HEK293 (cell line): ENCODE data around the gene SP7.
A peak's percentile ranks its signal among the peaks of the same experiment; 100 is the strongest.

Source experiments
- KLF16 ChIP-seq: fragments of 450-650 bp; formaldehyde crosslinking; IDR thresholded peaks from 2 replicates; pipeline ENCODE4 v1.5.1; 2017; ENCODE audit warnings: missing biosample characterization, missing genetic modification characterization
- YY2 ChIP-seq: fragments of 450-650 bp; formaldehyde crosslinking; IDR thresholded peaks from 2 replicates; pipeline ENCODE4 v1.5.1; 2016; ENCODE audit warnings: missing biosample characterization, missing genetic modification characterization
- ZBTB7A ChIP-seq: fragments of 450-650 bp; formaldehyde crosslinking; IDR thresholded peaks from 2 replicates; pipeline ENCODE4 v1.5.1; 2016; ENCODE audit warnings: low read depth, missing biosample characterization, missing genetic modification characterization
- ZFP3 ChIP-seq: fragments of 450-650 bp; formaldehyde crosslinking; IDR thresholded peaks from 2 replicates; pipeline ENCODE4 v1.5.1; 2016; ENCODE audit warnings: low read depth, missing biosample characterization, missing genetic modification characterization
- ZNF10 ChIP-seq: fragments of 450-650 bp; formaldehyde crosslinking; IDR thresholded peaks from 2 replicates; pipeline ENCODE4 v1.5.1; 2017; ENCODE audit warnings: missing biosample characterization, missing genetic modification characterization
- ZNF184 ChIP-seq: fragments of 450-650 bp; IDR thresholded peaks from 2 replicates; pipeline ENCODE4 v1.5.1; 2018; ENCODE audit warnings: missing biosample characterization, mild to moderate bottlenecking, missing genetic modification characterization
- ZNF391 ChIP-seq: fragments of 450-650 bp; formaldehyde crosslinking; IDR thresholded peaks from 2 replicates; pipeline ENCODE4 v1.5.1; 2016; ENCODE audit warnings: low read depth, missing biosample characterization, missing genetic modification characterization, borderline replicate concordance
- ZNF394 ChIP-seq: fragments of 450-650 bp; formaldehyde crosslinking; IDR thresholded peaks from 2 replicates; pipeline ENCODE4 v1.5.1; 2016; ENCODE audit warnings: missing biosample characterization, missing genetic modification characterization, mild to moderate bottlenecking, moderate library complexity, borderline replicate concordance
- ZNF423 ChIP-seq: fragments of 450-650 bp; formaldehyde crosslinking; IDR thresholded peaks from 2 replicates; pipeline ENCODE4 v1.5.1; 2016; ENCODE audit warnings: missing biosample characterization, missing genetic modification characterization
- ZNF561 ChIP-seq: fragments of 450-650 bp; IDR thresholded peaks from 2 replicates; pipeline ENCODE4 v1.5.1; 2018; ENCODE audit warnings: missing biosample characterization, missing genetic modification characterization, borderline replicate concordance
- ZNF610 ChIP-seq: fragments of 450-650 bp; formaldehyde crosslinking; IDR thresholded peaks from 2 replicates; pipeline ENCODE4 v1.5.1; 2016; ENCODE audit warnings: missing biosample characterization, missing genetic modification characterization, borderline replicate concordance
- ZNF626 ChIP-seq: fragments of 450-650 bp; sonication (Bioruptor Pico); formaldehyde crosslinking; IDR thresholded peaks from 2 replicates; pipeline ENCODE4 v1.5.1; 2018; ENCODE audit warnings: missing biosample characterization, missing genetic modification characterization, inconsistent platforms
- ZNF658 ChIP-seq: fragments of 450-650 bp; formaldehyde crosslinking; IDR thresholded peaks from 2 replicates; pipeline ENCODE4; 2016; ENCODE audit warnings: missing biosample characterization, missing genetic modification characterization
- ZNF701 ChIP-seq: fragments of 450-650 bp; formaldehyde crosslinking; IDR thresholded peaks from 2 replicates; pipeline ENCODE4 v1.5.1; 2016; ENCODE audit warnings: missing biosample characterization, missing genetic modification characterization
- ZNF792 ChIP-seq: fragments of 450-650 bp; formaldehyde crosslinking; IDR thresholded peaks from 2 replicates; pipeline ENCODE4 v1.5.1; 2016; ENCODE audit warnings: missing biosample characterization, missing genetic modification characterization
- TF ChIP-seq, protein P1 (sequence below): fragments of 450-650 bp; formaldehyde crosslinking; conservative IDR thresholded peaks from 2 replicates; pipeline ENCODE4 v1.5.1; 2016; ENCODE audit warnings: low read depth, missing biosample characterization, missing genetic modification characterization
- TF ChIP-seq, protein P2 (sequence below): fragments of 450-650 bp; formaldehyde crosslinking; IDR thresholded peaks from 2 replicates; pipeline ENCODE4 v1.5.1; 2016; ENCODE audit warnings: missing biosample characterization, missing genetic modification characterization
- TF ChIP-seq, protein P3 (sequence below): fragments of 450-650 bp; formaldehyde crosslinking; IDR thresholded peaks from 2 replicates; pipeline ENCODE4 v1.5.1; 2017; ENCODE audit warnings: missing biosample characterization, missing genetic modification characterization
- TF ChIP-seq, protein P4 (sequence below): fragments of 450-650 bp; formaldehyde crosslinking; IDR thresholded peaks from 2 replicates; pipeline ENCODE4 v1.5.1; 2017; ENCODE audit warnings: missing biosample characterization, mild to moderate bottlenecking, missing genetic modification characterization, moderate library complexity
- TF ChIP-seq, protein P5 (sequence below): fragments of 450-650 bp; formaldehyde crosslinking; IDR thresholded peaks from 2 replicates; pipeline ENCODE4 v1.5.1; 2016; ENCODE audit warnings: missing biosample characterization, missing genetic modification characterization
- TF ChIP-seq, protein P6 (sequence below): fragments of 450-650 bp; formaldehyde crosslinking; IDR thresholded peaks from 2 replicates; pipeline ENCODE4 v1.5.1; 2016; ENCODE audit warnings: missing biosample characterization, missing genetic modification characterization

The SP7 gene

DNA sequence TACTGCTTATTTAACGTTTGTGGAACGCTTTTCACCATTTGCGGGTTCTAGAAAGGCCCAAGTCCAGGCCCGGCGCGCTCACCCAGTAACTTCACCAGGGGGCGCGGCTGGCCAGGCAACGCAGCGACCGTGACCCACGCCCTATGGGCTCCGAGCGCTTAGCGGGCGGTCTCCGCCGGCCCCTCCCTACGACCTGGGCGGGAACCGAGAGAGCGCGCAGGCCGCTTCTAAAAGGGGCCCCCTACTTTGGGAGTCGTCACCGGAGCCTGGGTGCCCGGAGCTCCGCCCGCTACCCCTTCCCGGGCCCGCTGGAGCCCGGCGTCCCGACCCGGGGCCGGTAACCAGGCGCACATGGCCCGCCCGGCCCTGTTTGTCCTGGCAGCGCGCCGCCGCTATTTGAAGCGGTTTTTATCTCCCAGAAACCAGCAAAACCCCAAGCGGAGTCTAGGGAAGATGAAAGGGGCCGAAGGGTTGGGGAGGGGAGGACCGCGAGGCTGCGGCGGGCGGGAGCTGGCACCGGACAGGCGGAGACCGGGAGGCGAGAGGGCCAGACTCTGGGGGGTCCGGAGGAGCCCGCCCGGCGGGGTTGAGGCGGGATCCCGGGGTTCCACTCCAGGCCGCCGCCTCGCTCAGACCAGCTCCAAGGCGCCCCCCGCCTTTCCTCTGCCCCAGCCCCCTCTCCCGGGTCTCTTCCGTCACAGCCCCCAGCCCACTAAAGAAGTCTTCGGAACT, 11.2 kb downstream of the SP7 start (continued):
- TF ChIP-seq, protein P1, sequence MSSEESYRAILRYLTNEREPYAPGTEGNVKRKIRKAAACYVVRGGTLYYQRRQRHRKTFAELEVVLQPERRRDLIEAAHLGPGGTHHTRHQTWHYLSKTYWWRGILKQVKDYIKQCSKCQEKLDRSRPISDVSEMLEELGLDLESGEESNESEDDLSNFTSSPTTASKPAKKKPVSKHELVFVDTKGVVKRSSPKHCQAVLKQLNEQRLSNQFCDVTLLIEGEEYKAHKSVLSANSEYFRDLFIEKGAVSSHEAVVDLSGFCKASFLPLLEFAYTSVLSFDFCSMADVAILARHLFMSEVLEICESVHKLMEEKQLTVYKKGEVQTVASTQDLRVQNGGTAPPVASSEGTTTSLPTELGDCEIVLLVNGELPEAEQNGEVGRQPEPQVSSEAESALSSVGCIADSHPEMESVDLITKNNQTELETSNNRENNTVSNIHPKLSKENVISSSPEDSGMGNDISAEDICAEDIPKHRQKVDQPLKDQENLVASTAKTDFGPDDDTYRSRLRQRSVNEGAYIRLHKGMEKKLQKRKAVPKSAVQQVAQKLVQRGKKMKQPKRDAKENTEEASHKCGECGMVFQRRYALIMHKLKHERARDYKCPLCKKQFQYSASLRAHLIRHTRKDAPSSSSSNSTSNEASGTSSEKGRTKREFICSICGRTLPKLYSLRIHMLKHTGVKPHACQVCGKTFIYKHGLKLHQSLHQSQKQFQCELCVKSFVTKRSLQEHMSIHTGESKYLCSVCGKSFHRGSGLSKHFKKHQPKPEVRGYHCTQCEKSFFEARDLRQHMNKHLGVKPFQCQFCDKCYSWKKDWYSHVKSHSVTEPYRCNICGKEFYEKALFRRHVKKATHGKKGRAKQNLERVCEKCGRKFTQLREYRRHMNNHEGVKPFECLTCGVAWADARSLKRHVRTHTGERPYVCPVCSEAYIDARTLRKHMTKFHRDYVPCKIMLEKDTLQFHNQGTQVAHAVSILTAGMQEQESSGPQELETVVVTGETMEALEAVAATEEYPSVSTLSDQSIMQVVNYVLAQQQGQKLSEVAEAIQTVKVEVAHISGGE: peak; percentile 90
- peak; percentile 72; the same call in 1 of the 2 replicates for TF ChIP-seq ZNF184 (tag by site-specific recombination)
- TF ChIP-seq, protein P2, sequence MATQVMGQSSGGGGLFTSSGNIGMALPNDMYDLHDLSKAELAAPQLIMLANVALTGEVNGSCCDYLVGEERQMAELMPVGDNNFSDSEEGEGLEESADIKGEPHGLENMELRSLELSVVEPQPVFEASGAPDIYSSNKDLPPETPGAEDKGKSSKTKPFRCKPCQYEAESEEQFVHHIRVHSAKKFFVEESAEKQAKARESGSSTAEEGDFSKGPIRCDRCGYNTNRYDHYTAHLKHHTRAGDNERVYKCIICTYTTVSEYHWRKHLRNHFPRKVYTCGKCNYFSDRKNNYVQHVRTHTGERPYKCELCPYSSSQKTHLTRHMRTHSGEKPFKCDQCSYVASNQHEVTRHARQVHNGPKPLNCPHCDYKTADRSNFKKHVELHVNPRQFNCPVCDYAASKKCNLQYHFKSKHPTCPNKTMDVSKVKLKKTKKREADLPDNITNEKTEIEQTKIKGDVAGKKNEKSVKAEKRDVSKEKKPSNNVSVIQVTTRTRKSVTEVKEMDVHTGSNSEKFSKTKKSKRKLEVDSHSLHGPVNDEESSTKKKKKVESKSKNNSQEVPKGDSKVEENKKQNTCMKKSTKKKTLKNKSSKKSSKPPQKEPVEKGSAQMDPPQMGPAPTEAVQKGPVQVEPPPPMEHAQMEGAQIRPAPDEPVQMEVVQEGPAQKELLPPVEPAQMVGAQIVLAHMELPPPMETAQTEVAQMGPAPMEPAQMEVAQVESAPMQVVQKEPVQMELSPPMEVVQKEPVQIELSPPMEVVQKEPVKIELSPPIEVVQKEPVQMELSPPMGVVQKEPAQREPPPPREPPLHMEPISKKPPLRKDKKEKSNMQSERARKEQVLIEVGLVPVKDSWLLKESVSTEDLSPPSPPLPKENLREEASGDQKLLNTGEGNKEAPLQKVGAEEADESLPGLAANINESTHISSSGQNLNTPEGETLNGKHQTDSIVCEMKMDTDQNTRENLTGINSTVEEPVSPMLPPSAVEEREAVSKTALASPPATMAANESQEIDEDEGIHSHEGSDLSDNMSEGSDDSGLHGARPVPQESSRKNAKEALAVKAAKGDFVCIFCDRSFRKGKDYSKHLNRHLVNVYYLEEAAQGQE (tag by site-specific recombination): 0 out of 2 replicates have a peak, but pooled peaks have one; percentile 9
- TF ChIP-seq ZNF626 (tag by site-specific recombination): no peak
- no peak for TF ChIP-seq ZNF792 (tag by site-specific recombination)
- TF ChIP-seq ZNF391: peak; percentile 74; the same call in 1 of the 2 replicates
- TF ChIP-seq, protein P3, sequence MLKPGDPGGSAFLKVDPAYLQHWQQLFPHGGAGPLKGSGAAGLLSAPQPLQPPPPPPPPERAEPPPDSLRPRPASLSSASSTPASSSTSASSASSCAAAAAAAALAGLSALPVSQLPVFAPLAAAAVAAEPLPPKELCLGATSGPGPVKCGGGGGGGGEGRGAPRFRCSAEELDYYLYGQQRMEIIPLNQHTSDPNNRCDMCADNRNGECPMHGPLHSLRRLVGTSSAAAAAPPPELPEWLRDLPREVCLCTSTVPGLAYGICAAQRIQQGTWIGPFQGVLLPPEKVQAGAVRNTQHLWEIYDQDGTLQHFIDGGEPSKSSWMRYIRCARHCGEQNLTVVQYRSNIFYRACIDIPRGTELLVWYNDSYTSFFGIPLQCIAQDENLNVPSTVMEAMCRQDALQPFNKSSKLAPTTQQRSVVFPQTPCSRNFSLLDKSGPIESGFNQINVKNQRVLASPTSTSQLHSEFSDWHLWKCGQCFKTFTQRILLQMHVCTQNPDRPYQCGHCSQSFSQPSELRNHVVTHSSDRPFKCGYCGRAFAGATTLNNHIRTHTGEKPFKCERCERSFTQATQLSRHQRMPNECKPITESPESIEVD: peak; percentile 23; the same call in 1 of the 2 replicates
- no peak; the same call in 1 of the 2 replicates for TF ChIP-seq ZFP3
- TF ChIP-seq ZNF561 (tag by site-specific recombination): peak; percentile 84
- no peak for TF ChIP-seq ZNF701 (tag by site-specific recombination)
- TF ChIP-seq, protein P4, sequence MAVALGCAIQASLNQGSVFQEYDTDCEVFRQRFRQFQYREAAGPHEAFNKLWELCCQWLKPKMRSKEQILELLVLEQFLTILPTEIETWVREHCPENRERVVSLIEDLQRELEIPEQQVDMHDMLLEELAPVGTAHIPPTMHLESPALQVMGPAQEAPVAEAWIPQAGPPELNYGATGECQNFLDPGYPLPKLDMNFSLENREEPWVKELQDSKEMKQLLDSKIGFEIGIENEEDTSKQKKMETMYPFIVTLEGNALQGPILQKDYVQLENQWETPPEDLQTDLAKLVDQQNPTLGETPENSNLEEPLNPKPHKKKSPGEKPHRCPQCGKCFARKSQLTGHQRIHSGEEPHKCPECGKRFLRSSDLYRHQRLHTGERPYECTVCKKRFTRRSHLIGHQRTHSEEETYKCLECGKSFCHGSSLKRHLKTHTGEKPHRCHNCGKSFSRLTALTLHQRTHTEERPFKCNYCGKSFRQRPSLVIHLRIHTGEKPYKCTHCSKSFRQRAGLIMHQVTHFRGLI (tag by site-specific recombination): peak; percentile 43
- no peak; the same call in 1 of the 2 replicates for TF ChIP-seq ZNF10
- peak; percentile 57; the same call in 1 of the 2 replicates for TF ChIP-seq ZNF394 (tag by site-specific recombination)
- TF ChIP-seq ZNF658 (tag by site-specific recombination): no peak
- TF ChIP-seq ZNF610 (tag by site-specific recombination): peak; percentile 60; the same call in 1 of the 2 replicates
- TF ChIP-seq KLF16 (tag by site-specific recombination): peak; percentile 64
- TF ChIP-seq YY2 (tag by site-specific recombination): no peak
- peak; percentile 97 for TF ChIP-seq ZNF423 (tag by site-specific recombination)
- TF ChIP-seq, protein P5, sequence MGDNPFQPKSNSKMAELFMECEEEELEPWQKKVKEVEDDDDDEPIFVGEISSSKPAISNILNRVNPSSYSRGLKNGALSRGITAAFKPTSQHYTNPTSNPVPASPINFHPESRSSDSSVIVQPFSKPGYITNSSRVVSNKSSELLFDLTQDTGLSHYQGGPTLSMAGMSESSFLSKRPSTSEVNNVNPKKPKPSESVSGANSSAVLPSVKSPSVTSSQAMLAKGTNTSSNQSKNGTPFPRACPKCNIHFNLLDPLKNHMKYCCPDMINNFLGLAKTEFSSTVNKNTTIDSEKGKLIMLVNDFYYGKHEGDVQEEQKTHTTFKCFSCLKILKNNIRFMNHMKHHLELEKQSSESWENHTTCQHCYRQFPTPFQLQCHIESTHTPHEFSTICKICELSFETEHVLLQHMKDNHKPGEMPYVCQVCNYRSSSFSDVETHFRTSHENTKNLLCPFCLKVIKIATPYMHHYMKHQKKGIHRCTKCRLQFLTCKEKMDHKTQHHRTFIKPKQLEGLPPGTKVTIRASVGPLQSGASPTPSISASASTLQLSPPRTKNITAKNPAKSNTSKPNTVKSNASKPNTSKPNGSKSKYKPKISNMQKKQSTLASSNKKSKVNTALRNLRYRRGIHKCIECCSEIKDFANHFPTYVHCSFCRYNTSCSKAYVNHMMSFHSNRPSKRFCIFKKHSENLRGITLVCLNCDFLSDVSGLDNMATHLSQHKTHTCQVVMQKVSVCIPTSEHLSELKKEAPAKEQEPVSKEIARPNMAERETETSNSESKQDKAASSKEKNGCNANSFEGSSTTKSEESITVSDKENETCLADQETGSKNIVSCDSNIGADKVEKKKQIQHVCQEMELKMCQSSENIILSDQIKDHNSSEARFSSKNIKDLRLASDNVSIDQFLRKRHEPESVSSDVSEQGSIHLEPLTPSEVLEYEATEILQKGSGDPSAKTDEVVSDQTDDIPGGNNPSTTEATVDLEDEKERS (tag by site-specific recombination): no peak
- TF ChIP-seq, protein P6, sequence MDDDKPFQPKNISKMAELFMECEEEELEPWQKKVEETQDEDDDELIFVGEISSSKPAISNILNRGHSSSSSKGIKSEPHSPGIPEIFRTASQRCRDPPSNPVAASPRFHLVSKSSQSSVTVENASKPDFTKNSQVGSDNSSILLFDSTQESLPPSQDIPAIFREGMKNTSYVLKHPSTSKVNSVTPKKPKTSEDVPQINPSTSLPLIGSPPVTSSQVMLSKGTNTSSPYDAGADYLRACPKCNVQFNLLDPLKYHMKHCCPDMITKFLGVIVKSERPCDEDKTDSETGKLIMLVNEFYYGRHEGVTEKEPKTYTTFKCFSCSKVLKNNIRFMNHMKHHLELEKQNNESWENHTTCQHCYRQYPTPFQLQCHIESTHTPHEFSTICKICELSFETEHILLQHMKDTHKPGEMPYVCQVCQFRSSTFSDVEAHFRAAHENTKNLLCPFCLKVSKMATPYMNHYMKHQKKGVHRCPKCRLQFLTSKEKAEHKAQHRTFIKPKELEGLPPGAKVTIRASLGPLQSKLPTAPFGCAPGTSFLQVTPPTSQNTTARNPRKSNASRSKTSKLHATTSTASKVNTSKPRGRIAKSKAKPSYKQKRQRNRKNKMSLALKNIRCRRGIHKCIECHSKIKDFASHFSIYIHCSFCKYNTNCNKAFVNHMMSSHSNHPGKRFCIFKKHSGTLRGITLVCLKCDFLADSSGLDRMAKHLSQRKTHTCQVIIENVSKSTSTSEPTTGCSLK (tag by site-specific recombination): no peak
- peak; percentile 69; the same call in 1 of the 2 replicates for TF ChIP-seq ZBTB7A (tag by site-specific recombination)
